HG03469 (cell line): ENCODE measurements around the gene TEX35.
"Not testable (repeated sequence)": the region's sequence is repeated elsewhere in the genome, so short reads cannot be mapped to it uniquely, and the experiment has no call there.

Source experiments
- ATAC-seq: cut with Tn5 transposase; IDR thresholded peaks from one replicate; pipeline ENCODE4 v1.9.1; 2021; ENCODE audit warnings: mild to moderate bottlenecking, moderate library complexity, moderate number of reproducible peaks; ENCODE audit not compliant: unreplicated experiment

The TEX35 gene

GRCh38 chr1:178540646-178541045 lies 27.7 kb downstream of the TEX35 start:
- no peak for ATAC-seq

GRCh38 chr1:178541379-178541778 lies 28.5 kb downstream of the TEX35 start:
- ATAC-seq, result no peak

DNA sequence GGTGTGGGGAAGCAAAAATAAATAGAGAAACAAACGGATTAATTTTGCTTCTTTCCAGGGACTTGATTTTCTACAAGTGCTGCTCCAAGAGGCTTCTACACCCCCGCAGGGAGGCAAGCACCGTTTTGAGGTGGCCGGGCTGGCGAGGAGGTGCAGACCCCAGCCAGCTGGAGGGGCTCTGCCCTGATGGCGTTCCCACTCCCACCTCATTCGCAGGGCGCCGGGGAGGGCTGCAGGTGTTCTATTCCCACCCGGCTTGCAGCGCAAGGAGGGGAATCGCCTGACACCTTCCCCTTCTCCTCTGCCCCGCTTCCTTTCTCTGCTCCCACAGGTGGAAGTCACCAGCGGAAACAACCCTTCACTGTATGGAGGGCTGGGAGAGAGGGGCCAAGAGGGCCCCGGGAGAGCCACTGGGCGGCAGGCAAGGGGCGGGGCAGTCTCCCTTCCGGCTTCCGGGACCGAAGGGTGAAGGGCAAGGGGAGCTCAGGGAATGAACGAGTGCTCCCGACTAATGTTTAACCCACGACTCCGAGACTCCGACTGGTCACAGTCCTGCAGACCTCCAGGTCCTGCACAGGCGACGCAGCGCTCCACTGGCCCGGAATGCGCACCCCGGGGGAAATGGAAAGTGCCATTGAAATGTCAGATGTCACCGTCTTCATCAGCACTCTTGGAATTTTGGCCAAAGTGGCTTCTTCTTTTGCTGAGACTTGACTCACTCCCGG lies 29.1 kb downstream of the TEX35 start:
- no peak for ATAC-seq

GRCh38 chr1:178542554-178543289 lies 29.8 kb downstream of the TEX35 start:
- peak; percentile 54 for ATAC-seq

DNA sequence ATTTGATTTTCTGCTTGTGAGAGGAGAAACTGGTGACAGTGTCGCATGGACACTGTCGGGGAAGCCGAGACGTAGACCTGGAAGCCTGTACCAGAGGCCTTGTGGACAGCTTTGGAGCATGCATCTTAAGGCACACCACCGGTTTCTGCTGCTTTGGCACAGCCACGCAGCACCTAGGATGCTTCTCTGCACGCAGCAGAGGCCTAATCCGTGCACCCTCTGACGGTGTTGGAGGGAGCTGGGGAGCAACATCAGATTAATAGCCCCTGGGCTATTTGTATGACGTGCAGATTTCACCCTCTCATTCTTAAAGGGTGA lies 30.3 kb downstream of the TEX35 start:
- ATAC-seq, result peak; percentile 26

GRCh38 chr1:178544531-178544930 lies 31.6 kb downstream of the TEX35 start:
- no peak for ATAC-seq

- ATAC-seq, result no peak
Observed at GRCh38 chr1:178548108-178548507, 35.2 kb downstream of the TEX35 start.

GRCh38 chr1:178551307-178551706 lies 38.4 kb downstream of the TEX35 start:
- no peak for ATAC-seq

DNA sequence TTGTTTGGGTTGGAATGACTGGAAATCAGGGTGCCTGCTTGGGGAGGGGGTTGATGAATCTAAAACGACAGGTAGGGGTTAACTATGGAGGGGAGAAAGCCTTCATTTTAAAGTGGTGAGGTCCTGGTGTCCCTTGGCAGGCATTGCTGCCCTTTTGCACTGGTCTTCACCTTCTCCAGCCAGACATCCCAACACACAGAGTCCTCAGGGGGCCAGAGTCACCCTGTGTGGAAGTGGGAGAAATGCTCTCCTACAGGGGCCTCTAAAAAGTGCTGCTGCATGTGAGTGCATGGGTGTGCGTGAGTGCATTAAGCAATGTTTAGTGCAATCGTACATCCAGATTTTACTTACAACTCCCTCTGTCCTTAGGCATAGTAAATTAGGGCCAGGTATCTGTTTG lies 39.0 kb downstream of the TEX35 start:
- no peak for ATAC-seq

- no peak for ATAC-seq
Observed at GRCh38 chr1:178552856-178553255, 39.9 kb downstream of the TEX35 start.

- ATAC-seq, result not testable (repeated sequence)
Observed at GRCh38 chr1:178554351-178554750, 41.4 kb downstream of the TEX35 start.

- not testable (repeated sequence) for ATAC-seq
Observed at GRCh38 chr1:178555613-178556012, 42.7 kb downstream of the TEX35 start.

DNA sequence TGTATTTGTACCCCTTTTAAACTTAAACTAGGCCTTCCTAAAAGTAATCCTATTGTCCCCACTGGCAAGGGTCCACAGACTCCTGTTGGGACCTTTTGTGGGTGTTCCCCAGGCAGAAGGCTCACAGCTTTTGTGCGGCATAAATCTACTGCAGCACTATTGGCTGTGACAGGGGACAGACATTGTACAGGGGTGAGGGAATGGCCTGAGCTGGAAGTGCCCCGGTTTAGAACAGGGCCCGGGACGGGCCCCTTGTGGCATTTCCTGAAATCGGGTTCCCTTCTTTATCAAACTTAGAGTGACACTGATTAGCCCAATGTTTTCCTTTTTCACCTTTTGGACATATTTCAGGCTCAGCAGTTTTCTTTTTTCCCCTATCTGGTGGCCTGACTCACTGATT lies 45.9 kb downstream of the TEX35 start:
- not testable (repeated sequence) for ATAC-seq

DNA sequence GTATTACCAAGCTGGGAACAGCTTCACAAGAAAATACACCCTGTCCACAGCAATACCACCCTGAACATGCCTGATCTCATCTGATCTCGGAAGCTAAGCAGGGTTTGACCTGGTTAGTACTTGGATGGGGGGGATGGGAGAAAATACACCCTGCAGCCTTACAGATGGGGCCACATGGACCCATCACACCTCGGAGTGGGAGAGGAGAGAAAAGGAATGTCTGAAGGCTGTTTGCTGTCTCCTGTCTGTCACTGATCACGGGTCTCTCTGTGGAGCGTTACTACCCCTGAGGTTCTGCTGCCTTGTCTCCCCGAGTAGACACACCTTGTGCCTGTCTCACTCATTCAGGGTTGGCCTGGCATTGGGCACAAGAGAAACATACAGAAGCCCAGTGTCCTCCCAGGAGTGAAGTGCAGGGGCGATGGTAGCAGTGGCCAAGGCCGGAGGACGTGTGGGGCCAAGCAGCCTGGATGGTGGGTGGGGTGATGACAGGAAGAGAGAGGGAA lies 48.0 kb downstream of the TEX35 start:
- ATAC-seq, result no peak

- no peak for ATAC-seq
Observed at GRCh38 chr1:178563099-178563820, 50.4 kb downstream of the TEX35 start.

DNA sequence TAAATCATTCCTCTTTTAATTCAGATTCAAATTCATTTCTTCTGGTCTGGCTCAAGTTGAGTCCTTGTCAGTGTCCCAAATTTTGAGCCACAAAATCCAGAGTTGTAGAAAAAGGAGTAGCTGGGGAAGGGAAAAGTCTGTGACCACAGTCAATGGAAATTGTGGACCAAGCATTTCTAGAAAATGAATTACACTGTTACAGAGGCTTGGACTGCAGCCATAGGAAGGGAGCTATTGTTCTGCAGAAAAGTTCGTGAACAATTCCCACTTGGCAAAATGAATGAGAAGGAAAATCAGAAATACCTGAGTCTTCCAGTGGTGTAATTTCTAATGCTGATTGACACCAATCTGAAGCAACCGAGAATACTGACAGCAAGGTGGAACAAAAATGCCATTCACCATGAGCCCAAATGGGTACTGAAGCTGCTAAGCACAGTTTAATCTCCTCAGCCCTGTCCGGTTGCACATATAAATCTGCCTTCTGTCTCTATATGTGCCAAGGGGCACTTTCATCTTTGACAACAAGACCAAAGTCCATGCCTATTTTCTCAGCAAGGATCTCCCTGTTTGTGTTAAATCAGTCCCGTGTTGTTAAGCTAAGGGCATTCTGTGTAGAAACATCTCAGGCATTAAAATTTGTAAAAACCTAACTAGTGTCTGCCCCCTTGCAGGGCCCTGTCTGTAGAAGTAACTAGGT lies 51.3 kb downstream of the TEX35 start:
- ATAC-seq, result no peak

- no peak for ATAC-seq
Observed at GRCh38 chr1:178564783-178565180, 51.9 kb downstream of the TEX35 start.

GRCh38 chr1:178565586-178565985 lies 52.7 kb downstream of the TEX35 start:
- ATAC-seq, result no peak

- peak; percentile 67 for ATAC-seq
Observed at GRCh38 chr1:178566187-178566586, 53.3 kb downstream of the TEX35 start.

DNA sequence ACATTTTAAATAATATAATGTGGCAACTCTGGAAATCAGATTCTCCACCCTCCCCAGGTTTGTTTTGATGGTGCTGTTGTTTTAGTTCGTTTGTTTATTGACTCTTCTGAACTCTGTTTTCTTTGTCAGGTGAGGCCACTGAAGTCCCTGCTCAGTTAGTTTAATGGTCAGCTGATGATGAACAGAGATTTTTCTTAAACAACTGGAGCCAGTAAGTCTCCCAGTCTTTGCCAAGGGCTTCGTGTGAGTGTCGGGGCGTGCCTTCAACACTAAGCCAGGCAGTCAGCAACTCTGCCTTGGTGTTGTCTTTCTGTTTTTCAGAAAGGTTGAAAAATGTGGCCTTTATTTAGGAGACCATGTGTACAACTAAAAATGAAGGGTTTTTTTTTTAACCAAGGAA lies 58.9 kb downstream of the TEX35 start:
- ATAC-seq, result no peak
